GM06990 (cell line): ENCODE data around the gene C1QTNF1.

Experiments
- DNase-seq: peaks from one replicate; pipeline ENCODE4 v3.0.0-alpha.2; 2011; ENCODE audit not compliant: insufficient read length; ENCODE audit errors: extremely low read depth
- H3K27me3 ChIP-seq: replicated peaks from 2 replicates; pipeline ENCODE4 v1.6.0; 2011; ENCODE audit warnings: low read length; ENCODE audit not compliant: control insufficient read depth, insufficient read depth
- H3K36me3 ChIP-seq: 2 replicates; pipeline ENCODE4 v1.5.1; 2011; ENCODE audit warnings: low read length; ENCODE audit not compliant: control insufficient read depth, insufficient read depth
- H3K4me3 ChIP-seq: replicated peaks from 2 replicates; pipeline ENCODE4 v1.5.1; 2011; ENCODE audit warnings: low read depth, mild to moderate bottlenecking, control low read depth, low read length
- CTCF ChIP-seq: IDR thresholded peaks from 2 replicates; pipeline ENCODE4 v1.5.1; 2011; ENCODE audit warnings: low read length, control low read depth, mild to moderate bottlenecking, inconsistent platforms; ENCODE audit not compliant: insufficient read depth, poor library complexity, severe bottlenecking

The C1QTNF1 gene

GRCh38 chr17:79074649-79075445 is 50.9 kb downstream of the C1QTNF1 start, which contains the start of gene ENGASE:
ENGASE (plus strand) TSS chr17:79074824; CDS start chr17:79074945, 121 bp downstream.
- TF ChIP-seq CTCF: no peak
- Histone ChIP-seq H3K27me3 (no peaks in the 10 kb centered on the region), H3K4me3 (peak within 1 kb of the TSS; percentile 75), H3K36me3 (peaks cover 9% of the 10 kb centered on the region)
- DNase-seq: peak; percentile 94

GRCh38 chr17:79075446-79075750 is 51.4 kb downstream of the C1QTNF1 start:
- H3K36me3 ChIP-seq: peaks cover 10% of the 10 kb centered on the region
- H3K27me3 ChIP-seq: no peaks in the 10 kb centered on the region
- no peak for DNase-seq
- no peak for TF ChIP-seq CTCF
- peak overlapping the region; percentile 75 for H3K4me3 ChIP-seq

GRCh38 chr17:79075861-79076406 is 52.0 kb downstream of the C1QTNF1 start:
- no peak for DNase-seq
- Histone ChIP-seq H3K27me3 (no peaks in the 10 kb centered on the region), H3K4me3 (peak overlapping the region; percentile 75), H3K36me3 (peaks cover 12% of the 10 kb centered on the region)
- TF ChIP-seq CTCF: no peak

GRCh38 chr17:79077587-79077986 is 53.6 kb downstream of the C1QTNF1 start:
- Histone ChIP-seq H3K27me3 (no peaks in the 10 kb centered on the region), H3K36me3 (peaks cover 12% of the 10 kb centered on the region), H3K4me3 (no peak overlapping the region)
- no peak for DNase-seq
- TF ChIP-seq CTCF: no peak

GRCh38 chr17:79078476-79079190 is 54.7 kb downstream of the C1QTNF1 start:
- TF ChIP-seq CTCF: no peak
- Histone ChIP-seq H3K27me3 (no peaks in the 10 kb centered on the region), H3K36me3 (peaks cover 18% of the 10 kb centered on the region), H3K4me3 (no peak overlapping the region)
- no peak for DNase-seq
